Prostate gland (tissue), 2 donors: ENCODE measurements around the gene ANKIB1.

Experiments
- POLR2A ChIP-seq: fragments of 450-650 bp; IDR thresholded peaks from one replicate; pipeline ENCODE4 v1.6.1; 2016; ENCODE audit warnings: antibody characterized with exemption, mild to moderate bottlenecking
- POLR2AphosphoS5 ChIP-seq: sonication (generic); formaldehyde crosslinking; IDR thresholded peaks from one replicate; pipeline ENCODE4 v1.6.1; 2017; ENCODE audit warnings: antibody characterized with exemption
- TF ChIP-seq, protein P1 (sequence below), 4 experiments: fragments of 200-600 bp in 2 of 4; fragments of 450-650 bp in 2 of 4; sonication (generic) in 2 of 4; IDR thresholded peaks; 1 replicate in 3 of 4; 2 replicates in 1 of 4; pipeline ENCODE4 v1.5.1; 2016 to 2019; ENCODE audit warnings: antibody characterized with exemption in 4 of 4, mild to moderate bottlenecking in 2 of 4, moderate library complexity in 2 of 4

- TF ChIP-seq POLR2AphosphoS5 (no peak), POLR2A (no peak)
- TF ChIP-seq, protein P1, sequence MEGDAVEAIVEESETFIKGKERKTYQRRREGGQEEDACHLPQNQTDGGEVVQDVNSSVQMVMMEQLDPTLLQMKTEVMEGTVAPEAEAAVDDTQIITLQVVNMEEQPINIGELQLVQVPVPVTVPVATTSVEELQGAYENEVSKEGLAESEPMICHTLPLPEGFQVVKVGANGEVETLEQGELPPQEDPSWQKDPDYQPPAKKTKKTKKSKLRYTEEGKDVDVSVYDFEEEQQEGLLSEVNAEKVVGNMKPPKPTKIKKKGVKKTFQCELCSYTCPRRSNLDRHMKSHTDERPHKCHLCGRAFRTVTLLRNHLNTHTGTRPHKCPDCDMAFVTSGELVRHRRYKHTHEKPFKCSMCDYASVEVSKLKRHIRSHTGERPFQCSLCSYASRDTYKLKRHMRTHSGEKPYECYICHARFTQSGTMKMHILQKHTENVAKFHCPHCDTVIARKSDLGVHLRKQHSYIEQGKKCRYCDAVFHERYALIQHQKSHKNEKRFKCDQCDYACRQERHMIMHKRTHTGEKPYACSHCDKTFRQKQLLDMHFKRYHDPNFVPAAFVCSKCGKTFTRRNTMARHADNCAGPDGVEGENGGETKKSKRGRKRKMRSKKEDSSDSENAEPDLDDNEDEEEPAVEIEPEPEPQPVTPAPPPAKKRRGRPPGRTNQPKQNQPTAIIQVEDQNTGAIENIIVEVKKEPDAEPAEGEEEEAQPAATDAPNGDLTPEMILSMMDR (IDR thresholded peaks at IDR 0.05), result no peak
Observed at GRCh38 chr7:92282221-92282814, 36.5 kb downstream of the ANKIB1 start.
